WTC11 (cell line): Measurements from ENCODE around the gene CMC1.

Experiments used
- AFF4 ChIP-seq: sonication (generic); formaldehyde crosslinking; IDR thresholded peaks from 2 replicates; pipeline ENCODE4 v1.8.1; 2023; ENCODE audit warnings: mild to moderate bottlenecking, missing genetic modification reagents, borderline replicate concordance
- AR ChIP-seq: fragments of 250-450 bp; sonication (Bioruptor Pico); IDR thresholded peaks from 2 replicates; pipeline ENCODE4 v1.9.0; 2021; ENCODE audit warnings: mild to moderate bottlenecking
- ATF3 ChIP-seq: sonication (generic); formaldehyde crosslinking; conservative IDR thresholded peaks from 2 replicates; pipeline ENCODE4 v1.8.1; 2022; ENCODE audit warnings: mild to moderate bottlenecking, missing genetic modification reagents
- CTCF ChIP-seq: fragments of 200-600 bp; IDR thresholded peaks from 2 replicates; pipeline ENCODE4 v1.8.0; 2022; ENCODE audit warnings: antibody characterized with exemption
- NFE2L1 ChIP-seq: sonication (generic); formaldehyde crosslinking; IDR thresholded peaks from 2 replicates; pipeline ENCODE4 v1.8.1; 2023; ENCODE audit warnings: missing genetic modification reagents
- NR2C2 ChIP-seq: sonication (generic); formaldehyde crosslinking; IDR thresholded peaks from 2 replicates; pipeline ENCODE4 v1.8.0; 2022; ENCODE audit warnings: mild to moderate bottlenecking, missing genetic modification reagents
- PRDM15 ChIP-seq: sonication (generic); formaldehyde crosslinking; IDR thresholded peaks from 2 replicates; pipeline ENCODE4 v1.8.0; 2022; ENCODE audit warnings: missing genetic modification reagents
- SP1 ChIP-seq: sonication (generic); formaldehyde crosslinking; conservative IDR thresholded peaks from 2 replicates; pipeline ENCODE4 v1.8.1; 2022; ENCODE audit warnings: missing genetic modification reagents
- TCF7 ChIP-seq: sonication (generic); formaldehyde crosslinking; IDR thresholded peaks from 2 replicates; pipeline ENCODE4 v1.8.0; 2022; ENCODE audit warnings: mild to moderate bottlenecking, low read depth, missing genetic modification reagents, moderate library complexity
- TEAD4 ChIP-seq: sonication (generic); formaldehyde crosslinking; IDR thresholded peaks from 2 replicates; pipeline ENCODE4 v1.8.0; 2022; ENCODE audit warnings: mild to moderate bottlenecking, missing genetic modification reagents
- USF2 ChIP-seq: sonication (generic); formaldehyde crosslinking; IDR thresholded peaks from 2 replicates; pipeline ENCODE4 v1.8.1; 2023; ENCODE audit warnings: mild to moderate bottlenecking, missing genetic modification reagents, moderate library complexity
- ZNF121 ChIP-seq: sonication (generic); formaldehyde crosslinking; IDR thresholded peaks from 2 replicates; pipeline ENCODE4 v1.8.0; 2023; ENCODE audit warnings: missing genetic modification reagents
- ZNF263 ChIP-seq: sonication (generic); formaldehyde crosslinking; IDR thresholded peaks from 2 replicates; pipeline ENCODE4 v1.8.1; 2022; ENCODE audit warnings: low read depth, mild to moderate bottlenecking, moderate library complexity, missing genetic modification reagents

- TF ChIP-seq PRDM15 (CRISPR knock-in tag) (no peak), AR (CRISPR knock-in tag) (no peak), CTCF (no peak), TCF7 (no peak), NFE2L1 (CRISPR knock-in tag) (no peak), ZNF121 (CRISPR knock-in tag) (no peak), USF2 (CRISPR knock-in tag) (no peak), NR2C2 (CRISPR knock-in tag) (no peak), ZNF263 (no peak), AFF4 (no peak), SP1 (CRISPR knock-in tag) (no peak), TEAD4 (CRISPR knock-in tag) (no peak), ATF3 (no peak)
Observed at GRCh38 chr3:28206479-28206878, 34.9 kb upstream of the CMC1 start.
